ENCODE results near the gene GDPD1.
"Not testable (repeated sequence)": the region's sequence is repeated elsewhere in the genome, so short reads cannot be mapped to it uniquely, and the experiment has no call there.

Gene GDPD1

DNA sequence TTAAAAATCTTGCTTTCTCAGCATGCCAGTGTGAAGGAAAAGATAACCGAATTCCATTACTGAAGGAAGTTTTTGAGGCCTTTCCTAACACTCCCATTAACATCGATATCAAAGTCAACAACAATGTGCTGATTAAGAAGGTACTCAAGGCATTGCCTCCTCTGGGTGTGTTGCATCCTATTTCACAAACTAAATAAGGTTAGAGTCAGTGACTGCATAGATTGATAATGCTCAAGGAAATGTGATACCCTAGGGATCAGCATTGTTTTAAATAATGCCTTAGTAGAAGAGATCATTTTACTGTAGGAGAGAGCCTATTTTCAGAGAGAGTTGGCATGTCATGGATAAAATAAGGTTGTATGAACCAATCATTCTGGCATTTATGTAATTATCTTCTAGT, 36.8 kb downstream of the GDPD1 start:
- no peak for DNase-seq

DNA sequence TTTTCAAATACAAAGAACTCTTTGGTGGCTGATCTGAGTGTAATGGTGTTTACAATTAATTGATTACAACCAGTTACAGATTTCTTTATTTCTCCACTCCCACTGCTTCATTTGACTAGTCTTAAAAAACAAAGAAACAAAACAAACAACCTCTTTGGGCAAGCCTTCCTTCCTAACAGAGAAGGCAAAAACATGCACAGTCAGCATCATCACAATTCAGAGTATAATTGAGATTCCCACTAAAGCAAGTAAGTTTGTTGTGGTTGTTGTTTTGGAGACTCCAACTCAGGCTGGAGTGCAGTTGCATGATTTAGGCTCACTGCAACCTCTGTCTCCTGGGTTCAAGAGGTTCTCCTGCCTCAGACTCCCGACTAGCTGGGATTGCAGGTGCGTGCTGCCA, 40.4 kb downstream of the GDPD1 start:
- no peak for DNase-seq

DNA sequence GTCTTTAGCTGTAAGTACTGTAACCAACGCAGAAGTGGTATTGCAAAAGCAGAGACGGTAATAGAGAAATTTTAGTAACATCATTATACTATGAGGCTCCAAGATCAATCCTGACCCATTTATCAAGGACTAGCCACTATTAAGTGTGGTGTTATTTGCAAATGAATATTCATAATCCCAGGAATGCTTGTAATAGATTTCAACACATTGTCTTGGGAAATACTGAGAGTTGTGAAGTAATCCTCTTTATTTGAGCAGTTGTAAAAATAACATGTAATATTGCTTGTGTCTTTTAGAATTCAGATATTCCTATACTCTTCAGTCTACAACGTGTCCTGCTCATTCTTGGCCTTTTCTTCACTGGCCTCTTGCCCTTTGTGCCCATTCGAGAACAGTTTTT, 46.4 kb downstream of the GDPD1 start:
- DNase-seq: no peak

DNA sequence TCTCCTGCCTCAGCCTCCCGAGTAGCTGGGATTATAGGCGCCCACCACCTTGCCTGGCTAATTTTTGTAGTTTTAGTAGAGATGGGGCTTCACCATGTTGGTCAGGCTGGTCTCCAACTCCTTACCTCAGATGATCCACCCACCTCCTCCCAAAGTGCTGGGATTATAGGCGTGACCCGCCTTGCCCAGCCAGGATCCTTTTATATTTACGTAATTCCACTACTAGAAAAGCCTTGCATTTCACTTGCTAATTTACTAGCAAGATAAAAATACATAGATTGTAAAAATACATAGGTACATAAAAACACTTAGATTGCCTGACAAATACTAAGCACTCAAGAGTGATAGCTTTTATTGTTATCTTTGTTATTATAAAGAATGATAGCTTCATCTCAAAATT, 47.5 kb downstream of the GDPD1 start:
- no peak for DNase-seq

DNA sequence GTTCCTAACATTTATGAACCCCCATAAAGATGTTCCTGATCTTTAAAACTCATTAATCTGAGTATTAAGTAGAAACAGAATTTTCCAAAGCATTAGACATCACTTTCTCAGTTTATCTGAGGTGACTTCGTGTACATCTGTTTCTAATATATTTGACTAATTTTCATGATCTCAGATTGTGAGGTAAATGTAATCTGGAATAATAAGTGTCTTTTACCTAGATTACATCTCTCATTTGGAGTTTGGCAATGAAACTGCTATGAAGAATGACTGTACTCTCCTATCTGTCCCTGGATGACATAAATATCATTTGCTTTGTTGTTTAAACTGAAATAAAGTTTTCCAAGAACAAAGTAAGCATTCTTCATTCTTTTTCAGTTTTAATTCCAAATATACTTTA, 55.3 kb downstream of the GDPD1 start:
- DNase-seq: no peak

DNA sequence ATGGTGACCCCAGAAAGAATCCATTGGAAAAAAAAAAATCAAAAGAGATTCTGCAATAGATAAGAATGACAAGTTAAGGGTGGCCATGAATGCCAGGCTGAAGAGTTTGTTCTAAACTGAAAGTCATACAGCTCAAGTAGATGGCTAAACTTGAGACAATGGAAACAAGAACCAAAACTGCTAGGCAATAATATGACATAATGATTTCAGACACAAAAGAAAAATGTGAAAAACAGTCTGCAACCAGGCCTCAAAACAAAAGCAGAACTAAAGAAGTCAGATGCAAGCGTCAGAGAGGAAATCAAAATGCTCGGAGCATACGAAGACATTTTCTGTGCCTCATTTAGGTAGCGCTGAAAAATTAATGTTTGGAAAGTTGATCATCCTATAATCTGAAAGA, 56.7 kb downstream of the GDPD1 start:
- no peak for DNase-seq

DNA sequence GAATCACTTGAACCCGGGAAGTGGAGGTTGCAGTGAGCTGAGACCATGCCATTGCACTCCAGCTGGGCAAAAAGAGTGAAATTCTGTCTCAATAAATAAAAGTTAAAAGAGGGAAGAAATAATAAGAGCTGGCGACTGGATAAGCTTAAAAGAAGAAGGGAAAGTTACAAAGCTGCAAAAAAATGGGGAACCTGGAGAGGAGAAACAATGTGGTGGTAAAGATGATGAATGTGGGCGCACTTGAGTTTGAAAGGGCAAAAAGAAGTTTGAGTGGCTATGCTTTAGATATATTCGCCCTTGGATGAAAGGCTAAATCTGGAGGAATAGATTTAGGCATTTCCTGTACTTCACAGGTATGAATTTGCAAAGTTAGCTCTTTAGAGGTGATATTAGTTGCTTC, 58.1 kb downstream of the GDPD1 start:
- no peak for DNase-seq

DNA sequence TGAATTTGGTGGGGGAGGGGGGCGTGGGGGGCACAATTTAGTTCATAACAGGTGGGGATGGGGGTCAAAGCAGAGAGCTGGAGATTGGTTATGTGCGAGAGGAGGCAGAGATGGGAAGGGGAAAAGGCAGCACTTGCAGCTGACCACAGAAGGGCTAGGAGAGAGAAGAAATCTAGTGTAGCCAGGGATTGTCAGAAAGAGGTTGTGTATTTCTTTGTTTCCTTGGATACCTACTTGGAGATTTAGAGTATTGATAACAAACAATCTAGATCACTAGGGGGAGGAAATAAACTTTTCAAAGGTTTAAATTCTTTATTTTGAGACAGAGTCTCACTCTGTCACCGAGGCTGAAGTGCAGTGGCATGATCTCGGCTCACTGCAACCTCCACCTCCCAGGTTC, 64.0 kb downstream of the GDPD1 start:
- DNase-seq: no peak

DNA sequence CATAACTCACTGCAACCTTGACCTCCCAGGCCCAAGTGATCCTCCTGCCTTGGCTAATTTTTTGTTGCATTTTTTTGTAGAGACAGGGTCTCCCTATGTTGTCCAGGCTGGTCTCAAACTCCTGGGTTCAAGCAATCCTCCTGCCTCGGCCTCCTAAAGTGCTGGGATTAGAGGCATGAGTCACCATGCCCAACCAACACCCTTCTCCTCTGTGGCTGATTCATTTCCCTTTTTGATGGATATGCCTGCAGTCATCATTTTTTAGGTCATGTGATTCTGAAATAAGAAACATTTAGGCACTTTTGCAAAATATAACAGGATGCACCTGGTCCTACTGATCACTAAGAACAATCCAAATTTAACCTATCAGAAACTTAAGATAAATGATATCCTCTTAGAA, 67.1 kb downstream of the GDPD1 start:
- DNase-seq: peak; percentile 15

DNA sequence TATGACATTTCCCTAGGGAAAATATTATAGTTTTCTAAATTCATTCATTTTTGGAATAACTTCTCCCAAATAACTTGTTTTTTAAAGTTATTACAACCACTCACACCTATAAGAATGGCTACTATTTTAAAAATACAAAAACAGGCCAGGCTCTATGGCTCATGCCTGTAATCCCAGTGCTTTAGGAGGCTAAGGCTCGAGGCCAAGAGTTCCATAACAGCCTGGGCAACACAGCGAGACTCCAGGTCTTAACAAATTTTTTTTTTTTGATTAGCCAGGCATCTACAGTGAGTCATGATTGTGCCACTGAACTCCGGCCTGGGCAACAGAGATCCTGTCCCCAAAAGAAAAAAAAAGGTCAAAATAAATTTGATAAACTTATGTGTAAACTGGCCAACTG, 67.6 kb downstream of the GDPD1 start:
- DNase-seq: no peak

DNA sequence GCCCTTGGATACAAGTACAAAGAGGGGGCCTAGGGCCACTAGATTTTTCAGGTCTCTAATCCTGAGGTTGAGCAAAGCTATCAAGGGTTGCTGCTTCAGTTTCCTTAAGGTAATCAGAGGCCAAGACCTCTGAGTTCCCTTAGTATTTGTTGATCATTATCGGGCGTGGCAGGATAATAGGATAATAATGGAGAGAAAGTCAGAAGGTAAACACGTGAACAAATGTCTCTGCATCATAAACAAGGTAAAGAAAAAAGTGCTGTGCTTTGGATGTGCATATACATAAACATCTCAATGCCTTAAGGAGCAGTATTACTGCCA, 69.6 kb downstream of the GDPD1 start:
- DNase-seq: no peak

DNA sequence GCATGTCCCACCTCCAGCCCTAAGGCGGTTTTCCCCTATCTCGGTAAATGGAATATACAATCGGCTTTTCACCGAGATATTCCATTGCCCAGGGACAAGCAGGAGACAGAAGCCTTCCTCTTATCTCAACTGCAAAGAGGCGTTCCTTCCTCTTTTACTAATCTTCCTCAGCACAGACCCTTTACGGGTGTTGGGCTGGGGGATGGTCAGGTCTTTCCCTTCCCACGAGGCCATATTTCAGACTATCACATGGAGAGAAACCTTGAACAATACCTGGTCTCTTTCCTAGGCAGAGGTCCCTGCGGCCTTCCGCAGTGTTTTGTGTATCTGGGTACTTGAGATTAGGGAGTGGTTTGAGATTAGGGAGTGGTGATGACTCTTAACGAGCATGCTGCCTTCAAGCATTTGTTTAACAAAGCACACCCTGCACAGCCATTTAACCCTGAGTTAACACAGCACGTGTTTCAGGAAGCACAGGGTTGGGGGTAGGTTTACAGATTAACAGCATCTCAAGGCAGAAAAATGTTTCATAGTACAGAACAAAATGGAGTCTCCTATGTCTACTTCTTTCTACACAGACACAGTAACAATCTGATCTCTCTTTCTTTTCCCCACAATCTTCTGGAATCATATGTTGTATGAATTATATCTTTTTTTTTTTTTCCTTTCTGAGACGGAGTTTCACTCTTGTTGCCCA, 70.1 kb downstream of the GDPD1 start:
- not testable (repeated sequence) for DNase-seq

DNA sequence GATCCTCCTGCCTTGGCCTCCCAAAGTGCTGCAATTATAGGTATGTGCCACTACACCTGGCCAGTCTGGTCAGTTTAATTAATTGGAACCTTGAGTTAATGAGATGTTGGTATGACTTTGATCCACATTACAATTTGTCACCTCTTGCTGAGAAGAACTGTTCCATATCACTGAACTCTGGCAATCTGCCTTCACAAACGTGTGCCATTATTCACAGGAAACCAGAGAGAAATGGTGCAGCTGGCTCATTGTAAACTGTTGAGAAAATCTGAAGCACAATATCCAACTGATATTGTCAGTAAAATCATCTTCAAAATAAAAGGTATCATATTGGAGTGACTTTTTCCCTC, 71.8 kb downstream of the GDPD1 start:
- no peak for DNase-seq

DNA sequence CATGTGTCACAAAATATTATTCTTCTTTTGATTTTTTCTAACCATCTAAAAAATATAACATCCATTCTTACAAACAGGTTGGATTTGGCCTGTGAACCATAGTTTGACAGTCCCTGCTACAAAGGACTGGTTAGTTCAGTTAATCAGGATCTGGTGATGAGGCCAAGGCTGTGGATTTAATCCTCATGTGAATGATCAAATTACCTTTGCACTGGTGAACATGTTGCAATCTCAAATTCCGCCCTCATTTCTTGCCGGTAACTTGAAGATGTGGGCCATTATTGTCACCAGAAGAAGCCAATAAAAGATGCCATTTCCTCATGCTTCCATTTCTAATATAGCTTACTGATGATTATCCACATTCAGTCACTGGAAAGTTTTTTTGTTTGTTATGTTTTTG, 75.9 kb downstream of the GDPD1 start:
- no peak for DNase-seq

DNA sequence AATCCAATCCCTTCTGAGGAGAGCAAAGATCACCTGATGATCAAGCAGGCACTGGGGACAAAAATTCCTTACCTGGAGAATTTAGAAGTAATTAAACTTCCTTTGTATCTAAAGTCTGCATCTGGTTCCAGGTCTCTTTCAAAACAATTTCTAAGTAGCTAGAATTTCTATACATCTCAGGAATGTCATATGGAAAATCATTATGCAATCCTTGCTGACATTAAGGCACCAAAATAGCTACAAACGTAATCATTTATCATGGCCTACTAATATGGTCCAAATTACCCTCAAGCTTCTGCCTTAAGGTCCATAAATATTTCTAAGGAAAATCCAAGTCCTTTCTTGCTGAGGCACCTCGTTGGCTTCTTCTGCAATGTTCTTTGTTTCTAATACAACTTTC, 78.2 kb downstream of the GDPD1 start:
- DNase-seq: no peak

DNA sequence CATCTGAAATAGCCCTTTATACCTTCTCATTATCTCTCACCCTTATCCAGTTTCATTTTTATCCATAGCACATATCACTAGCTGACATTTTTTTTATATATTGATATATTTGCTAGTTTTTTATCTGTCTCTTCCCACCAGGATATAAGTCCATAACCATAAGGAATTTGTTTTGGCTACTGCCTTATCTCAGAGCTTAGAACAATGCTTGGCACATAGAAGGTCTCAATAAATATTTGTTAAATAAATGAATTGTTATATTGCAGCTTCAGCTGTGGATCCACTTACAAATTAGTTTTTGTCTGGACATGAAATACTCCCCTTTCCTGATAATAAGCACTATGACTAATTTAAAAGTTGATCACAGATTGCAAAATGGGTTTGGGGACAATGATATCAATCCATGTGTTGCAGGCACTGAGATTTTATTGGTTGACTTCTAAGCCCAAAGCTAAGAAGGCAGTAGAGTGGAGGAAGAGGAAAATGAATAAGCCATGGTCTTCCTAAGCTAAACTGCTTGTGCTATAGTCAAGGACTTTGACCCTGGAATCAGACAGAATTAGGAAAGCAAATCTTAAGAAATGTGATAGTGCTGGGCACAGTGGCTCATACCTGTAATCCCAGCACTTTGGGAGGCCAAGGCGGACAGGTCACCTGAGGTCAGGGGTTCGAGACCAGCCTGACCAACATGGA, 79.2 kb downstream of the GDPD1 start:
- DNase-seq: no peak

DNA sequence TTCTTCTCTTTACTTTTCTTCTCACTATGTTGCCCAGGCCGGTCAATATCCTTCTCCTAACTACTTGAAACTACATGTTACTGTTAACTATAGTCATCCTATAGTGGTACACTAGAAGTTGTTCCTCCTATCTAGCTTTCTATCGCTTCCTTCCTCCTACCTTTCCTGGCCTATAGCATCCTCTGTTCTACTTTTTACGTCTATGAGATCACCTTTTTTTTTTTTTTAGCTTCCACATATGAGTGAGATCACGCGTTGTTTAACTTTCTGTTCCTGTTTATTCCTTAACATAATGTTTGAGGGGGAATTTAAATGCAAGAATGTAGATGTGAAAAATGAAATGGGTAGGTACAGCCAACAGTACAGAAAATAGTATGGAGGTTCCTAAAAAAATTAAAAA, 80.6 kb downstream of the GDPD1 start:
- DNase-seq: no peak

DNA sequence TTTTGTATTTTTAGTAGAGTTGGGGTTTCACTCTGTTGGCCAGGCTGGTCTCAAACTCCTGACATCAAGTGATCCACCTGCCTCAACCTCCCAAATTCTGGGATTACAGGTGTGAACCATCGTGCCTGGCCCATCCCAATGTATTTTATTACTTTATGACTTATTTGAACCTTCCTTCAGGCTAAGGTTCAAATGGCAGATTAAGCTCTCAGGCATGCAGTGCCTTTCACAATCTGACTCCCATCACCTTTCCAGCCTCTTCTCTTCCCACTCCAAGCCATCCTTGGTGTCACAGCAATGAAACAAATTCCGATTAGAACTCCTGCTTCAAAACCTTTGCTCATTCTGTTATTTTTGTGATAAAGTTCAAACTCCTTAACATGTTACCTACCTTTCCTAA, 84.5 kb downstream of the GDPD1 start:
- DNase-seq: no peak

DNA sequence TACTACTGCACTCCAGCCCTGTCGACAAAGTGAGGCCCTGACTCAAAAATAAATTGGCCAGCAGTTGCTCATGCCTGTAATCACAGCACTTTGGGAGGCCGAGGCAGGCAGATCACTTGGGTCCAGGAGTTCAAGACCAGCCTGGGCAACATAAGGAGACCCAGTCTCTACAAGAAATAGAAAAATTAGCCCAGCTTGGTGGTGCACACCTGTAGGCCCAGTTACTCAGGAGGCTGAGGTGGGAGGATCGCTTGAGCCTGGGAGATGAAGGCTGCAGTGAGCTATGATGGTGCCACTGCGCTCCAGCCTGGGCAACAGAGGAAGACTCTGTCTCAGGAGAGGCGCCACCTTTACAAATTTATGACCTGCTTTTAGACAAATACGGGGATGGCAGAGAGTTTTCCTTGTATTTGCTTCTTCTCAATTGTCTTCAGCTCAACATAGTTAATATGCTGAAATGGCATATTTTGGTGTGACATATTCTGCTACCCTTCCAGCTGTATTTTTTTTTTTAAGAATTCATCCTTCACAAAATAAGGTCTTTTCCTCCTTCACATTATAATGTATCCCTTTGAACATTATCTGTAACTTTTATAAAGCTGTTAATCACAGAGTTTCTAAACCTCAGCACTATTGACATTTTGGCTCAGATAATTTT, 90.1 kb downstream of the GDPD1 start:
- no peak for DNase-seq

DNA sequence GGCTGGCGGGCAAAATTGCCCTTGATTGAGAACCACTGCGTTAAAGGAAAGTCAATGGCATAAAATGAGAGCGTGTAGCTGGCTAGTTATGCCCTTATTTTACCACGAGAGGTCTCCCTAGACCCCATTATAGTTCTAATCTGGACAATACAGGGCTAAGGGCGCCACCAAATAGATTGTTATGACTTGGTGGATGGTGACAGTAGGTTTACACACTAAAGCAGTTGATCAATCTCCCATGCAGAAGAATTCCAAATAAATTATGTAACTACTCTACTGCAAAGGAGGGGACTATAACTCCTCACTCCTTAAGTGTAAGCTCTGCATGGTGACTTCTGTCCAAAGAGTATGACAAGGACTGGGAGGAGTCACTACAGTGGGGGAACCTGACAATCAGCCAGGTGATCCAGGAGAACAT, 90.7 kb downstream of the GDPD1 start:
- DNase-seq: peak; percentile 20

DNA sequence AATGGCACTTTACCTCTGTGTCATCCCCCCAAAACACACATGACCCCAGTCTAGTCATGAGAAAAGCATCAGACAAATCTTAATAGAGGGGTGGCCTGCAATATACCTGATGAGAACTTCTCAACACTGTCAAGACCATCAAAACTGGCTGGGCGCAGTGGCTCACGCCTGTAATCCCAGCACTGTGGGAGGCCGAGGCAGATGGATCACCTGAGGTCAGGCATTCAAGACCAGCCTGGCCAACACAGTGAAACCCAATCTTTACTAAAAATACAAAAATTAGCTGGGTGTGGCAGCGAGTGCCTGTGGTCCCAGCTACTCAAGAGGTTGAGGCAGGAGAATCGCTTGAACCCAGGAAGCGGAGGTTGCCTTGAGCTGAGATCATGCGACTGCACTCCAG, 91.2 kb downstream of the GDPD1 start:
- DNase-seq: not testable (repeated sequence)

DNA sequence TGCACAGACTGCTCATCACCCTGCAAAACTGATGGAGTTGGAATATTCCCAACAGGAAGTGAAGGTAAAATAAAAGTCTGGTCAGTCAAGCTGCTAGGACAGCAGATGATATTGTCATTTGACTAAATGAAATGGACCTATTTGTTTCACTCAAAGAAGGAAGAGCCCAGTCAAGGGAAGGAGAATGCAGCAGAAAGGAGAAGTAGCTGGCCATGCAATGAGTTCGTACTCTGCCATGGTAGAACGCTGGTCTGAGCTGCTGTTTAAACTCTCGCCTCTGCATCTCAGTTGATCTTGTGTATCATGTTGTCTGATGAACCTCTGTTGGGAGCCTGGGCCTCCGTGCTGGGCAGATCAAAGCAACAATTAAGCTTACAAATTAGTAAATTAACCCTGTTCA, 95.6 kb downstream of the GDPD1 start:
- DNase-seq: no peak
